Measurements from ENCODE around the gene MSI2.

The MSI2 gene

GRCh38 chr17:57603546-57603945 lies 347.2 kb downstream of the MSI2 start:
- H3K4me1 ChIP-seq (ENCODE audit: insufficient read depth, low read length), result peaks cover 10% of the 10 kb centered on the region

GRCh38 chr17:57603978-57604377 lies 347.7 kb downstream of the MSI2 start:
- Histone ChIP-seq H3K4me1 (ENCODE audit: insufficient read depth, low read length) (peaks cover 10% of the 10 kb centered on the region), H3K4me3 (ENCODE audit: low read length) (no peak overlapping the region), H3K36me3 (ENCODE audit: insufficient read depth, low read length) (peaks cover 18% of the 10 kb centered on the region), H2AFZ (ENCODE audit: low read depth, low read length) (no peak overlapping the region), H3K9me3 (ENCODE audit: low read length) (no peaks in the 10 kb centered on the region), H3K27me3 (ENCODE audit: insufficient read depth, low read length) (no peaks in the 10 kb centered on the region)

More at GRCh38 chr17:57603546-57603945, 347.2 kb downstream of the MSI2 start:
- H3K4me3 ChIP-seq (ENCODE audit: low read length), result no peak overlapping the region
- no peaks in the 10 kb centered on the region for H3K9me3 ChIP-seq (ENCODE audit: low read length)
- H2AFZ ChIP-seq (ENCODE audit: low read depth, low read length), result no peak overlapping the region
- H3K27me3 ChIP-seq (ENCODE audit: insufficient read depth, low read length), result no peaks in the 10 kb centered on the region
- H3K36me3 ChIP-seq (ENCODE audit: insufficient read depth, low read length), result peaks cover 18% of the 10 kb centered on the region

GRCh38 chr17:57604771-57605674 lies 348.7 kb downstream of the MSI2 start:
- Histone ChIP-seq H3K27me3 (ENCODE audit: insufficient read depth, low read length) (no peaks in the 10 kb centered on the region), H2AFZ (ENCODE audit: low read depth, low read length) (no peak overlapping the region), H3K4me3 (ENCODE audit: low read length) (no peak overlapping the region), H3K4me1 (ENCODE audit: insufficient read depth, low read length) (peaks cover 10% of the 10 kb centered on the region), H3K9me3 (ENCODE audit: low read length) (no peaks in the 10 kb centered on the region), H3K36me3 (ENCODE audit: insufficient read depth, low read length) (peaks cover 18% of the 10 kb centered on the region)

GRCh38 chr17:57605675-57606105 lies 349.4 kb downstream of the MSI2 start:
- Histone ChIP-seq H3K27me3 (ENCODE audit: insufficient read depth, low read length) (no peaks in the 10 kb centered on the region), H3K36me3 (ENCODE audit: insufficient read depth, low read length) (peaks cover 17% of the 10 kb centered on the region), H3K4me3 (ENCODE audit: low read length) (no peak overlapping the region), H3K4me1 (ENCODE audit: insufficient read depth, low read length) (peaks cover 10% of the 10 kb centered on the region), H3K9me3 (ENCODE audit: low read length) (no peaks in the 10 kb centered on the region), H2AFZ (ENCODE audit: low read depth, low read length) (no peak overlapping the region)

- Histone ChIP-seq H3K4me3 (ENCODE audit: low read length) (no peak overlapping the region), H3K4me1 (ENCODE audit: insufficient read depth, low read length) (peaks cover 10% of the 10 kb centered on the region), H2AFZ (ENCODE audit: low read depth, low read length) (no peak overlapping the region), H3K36me3 (ENCODE audit: insufficient read depth, low read length) (peaks cover 11% of the 10 kb centered on the region), H3K9me3 (ENCODE audit: low read length) (no peaks in the 10 kb centered on the region), H3K27me3 (ENCODE audit: insufficient read depth, low read length) (no peaks in the 10 kb centered on the region)
Measured at GRCh38 chr17:57606111-57606875, 350.0 kb downstream of the MSI2 start.

GRCh38 chr17:57607553-57608120 lies 351.3 kb downstream of the MSI2 start:
- peaks cover 6% of the 10 kb centered on the region for H3K36me3 ChIP-seq (ENCODE audit: insufficient read depth, low read length)
- no peaks in the 10 kb centered on the region for H3K27me3 ChIP-seq (ENCODE audit: insufficient read depth, low read length)
- H3K4me3 ChIP-seq (ENCODE audit: low read length), result no peak overlapping the region
- peaks cover 10% of the 10 kb centered on the region for H3K4me1 ChIP-seq (ENCODE audit: insufficient read depth, low read length)
- H3K9me3 ChIP-seq (ENCODE audit: low read length), result no peaks in the 10 kb centered on the region
- H2AFZ ChIP-seq (ENCODE audit: low read depth, low read length), result no peak overlapping the region

- Histone ChIP-seq H2AFZ (ENCODE audit: low read depth, low read length) (no peak overlapping the region), H3K27me3 (ENCODE audit: insufficient read depth, low read length) (no peaks in the 10 kb centered on the region), H3K36me3 (ENCODE audit: insufficient read depth, low read length) (peaks cover 3% of the 10 kb centered on the region), H3K4me1 (ENCODE audit: insufficient read depth, low read length) (peaks cover 10% of the 10 kb centered on the region), H3K9me3 (ENCODE audit: low read length) (no peaks in the 10 kb centered on the region), H3K4me3 (ENCODE audit: low read length) (no peak overlapping the region)
Measured at GRCh38 chr17:57608369-57609124, 352.2 kb downstream of the MSI2 start.

- Histone ChIP-seq H2AFZ (ENCODE audit: low read depth, low read length) (no peak overlapping the region), H3K4me1 (ENCODE audit: insufficient read depth, low read length) (peaks cover 10% of the 10 kb centered on the region), H3K4me3 (ENCODE audit: low read length) (no peak overlapping the region), H3K36me3 (ENCODE audit: insufficient read depth, low read length) (peaks cover 3% of the 10 kb centered on the region), H3K27me3 (ENCODE audit: insufficient read depth, low read length) (no peaks in the 10 kb centered on the region), H3K9me3 (ENCODE audit: low read length) (no peaks in the 10 kb centered on the region)
Measured at GRCh38 chr17:57609125-57609877, 353.0 kb downstream of the MSI2 start.

- H3K9me3 ChIP-seq (ENCODE audit: low read length), result no peaks in the 10 kb centered on the region
Measured at GRCh38 chr17:57609878-57610270, 353.6 kb downstream of the MSI2 start.

GRCh38 chr17:57612202-57613071 lies 356.1 kb downstream of the MSI2 start:
- no peak overlapping the region for H3K4me3 ChIP-seq (ENCODE audit: low read length)
- H2AFZ ChIP-seq (ENCODE audit: low read depth, low read length), result no peak overlapping the region
- peaks cover 12% of the 10 kb centered on the region for H3K36me3 ChIP-seq (ENCODE audit: insufficient read depth, low read length)
- no peaks in the 10 kb centered on the region for H3K27me3 ChIP-seq (ENCODE audit: insufficient read depth, low read length)
- no peaks in the 10 kb centered on the region for H3K9me3 ChIP-seq (ENCODE audit: low read length)
- peaks cover 2% of the 10 kb centered on the region for H3K4me1 ChIP-seq (ENCODE audit: insufficient read depth, low read length)

More at GRCh38 chr17:57609878-57610270, 353.6 kb downstream of the MSI2 start:
- H3K4me1 ChIP-seq (ENCODE audit: insufficient read depth, low read length), result peaks cover 8% of the 10 kb centered on the region
- no peak overlapping the region for H2AFZ ChIP-seq (ENCODE audit: low read depth, low read length)
- no peak overlapping the region for H3K4me3 ChIP-seq (ENCODE audit: low read length)
- no peaks in the 10 kb centered on the region for H3K27me3 ChIP-seq (ENCODE audit: insufficient read depth, low read length)
- H3K36me3 ChIP-seq (ENCODE audit: insufficient read depth, low read length), result peaks cover 3% of the 10 kb centered on the region

GRCh38 chr17:57614742-57615141 lies 358.4 kb downstream of the MSI2 start:
- Histone ChIP-seq H3K9me3 (ENCODE audit: low read length) (peaks cover 2% of the 10 kb centered on the region), H3K4me1 (ENCODE audit: insufficient read depth, low read length) (peaks cover 2% of the 10 kb centered on the region), H3K36me3 (ENCODE audit: insufficient read depth, low read length) (peaks cover 25% of the 10 kb centered on the region), H2AFZ (ENCODE audit: low read depth, low read length) (no peak overlapping the region), H3K4me3 (ENCODE audit: low read length) (no peak overlapping the region), H3K27me3 (ENCODE audit: insufficient read depth, low read length) (no peaks in the 10 kb centered on the region)
